ENCODE measurements around the gene TBCK.

TBCK gene

GRCh38 chr4:106079616-106080015 is 236.4 kb downstream of the TBCK start:
- H3K4me1 ChIP-seq (ENCODE audit: control insufficient read depth in 5 of 5, insufficient read depth in 5 of 5, low read length in 5 of 5), result no peaks in the 10 kb centered on the region
- no peak overlapping the region for H3K9ac ChIP-seq (ENCODE audit: low read length in 5 of 5)
- H3K27ac ChIP-seq (ENCODE audit: low read depth, low read length), result no peak overlapping the region
- peak overlapping the region in 1 of 5 donors; percentile 2 for H3K4me3 ChIP-seq (ENCODE audit: low read depth in 1 of 5, low read length in 5 of 5)
- H3K36me3 ChIP-seq (ENCODE audit: control insufficient read depth in 5 of 5, insufficient read depth in 5 of 5, low read length in 5 of 5), result peaks cover 7 to 27% (median 13%) of the 10 kb centered on the region in 5 donors
- no peaks in the 10 kb centered on the region for H3K27me3 ChIP-seq (ENCODE audit: control insufficient read depth in 5 of 5, insufficient read depth in 4 of 5, low read length in 5 of 5)
- H3K9me3 ChIP-seq (ENCODE audit: control insufficient read depth in 5 of 5, low read length in 5 of 5), result peaks cover 9 to 28% (median 22%) of the 10 kb centered on the region in 5 donors

GRCh38 chr4:106065018-106065417 is 251.0 kb downstream of the TBCK start:
- Histone ChIP-seq H3K27ac (ENCODE audit: low read depth, low read length) (no peak overlapping the region), H3K36me3 (ENCODE audit: control insufficient read depth in 5 of 5, insufficient read depth in 5 of 5, low read length in 5 of 5) (peaks cover 0 to 2% (median 0%) of the 10 kb centered on the region in 5 donors), H3K9ac (ENCODE audit: low read length in 5 of 5) (no peak overlapping the region), H3K4me1 (ENCODE audit: control insufficient read depth in 5 of 5, insufficient read depth in 5 of 5, low read length in 5 of 5) (peaks cover 0 to 4% (median 0%) of the 10 kb centered on the region in 5 donors), H3K4me3 (ENCODE audit: low read depth in 1 of 5, low read length in 5 of 5) (no peak overlapping the region), H3K9me3 (ENCODE audit: control insufficient read depth in 5 of 5, low read length in 5 of 5) (no peaks in the 10 kb centered on the region), H3K27me3 (ENCODE audit: control insufficient read depth in 5 of 5, insufficient read depth in 4 of 5, low read length in 5 of 5) (no peaks in the 10 kb centered on the region)

- Histone ChIP-seq H3K27ac (ENCODE audit: low read depth, low read length) (no peak overlapping the region), H3K36me3 (ENCODE audit: control insufficient read depth in 5 of 5, insufficient read depth in 5 of 5, low read length in 5 of 5) (peaks cover 0 to 4% (median 0%) of the 10 kb centered on the region in 5 donors), H3K9ac (ENCODE audit: low read length in 5 of 5) (no peak overlapping the region), H3K27me3 (ENCODE audit: control insufficient read depth in 5 of 5, insufficient read depth in 4 of 5, low read length in 5 of 5) (no peaks in the 10 kb centered on the region), H3K4me1 (ENCODE audit: control insufficient read depth in 5 of 5, insufficient read depth in 5 of 5, low read length in 5 of 5) (peaks cover 0 to 4% (median 0%) of the 10 kb centered on the region in 5 donors), H3K4me3 (ENCODE audit: low read depth in 1 of 5, low read length in 5 of 5) (no peak overlapping the region), H3K9me3 (ENCODE audit: control insufficient read depth in 5 of 5, low read length in 5 of 5) (no peaks in the 10 kb centered on the region)
These were observed 253.0 kb downstream of the TBCK start for GRCh38 chr4:106063009-106063408.

GRCh38 chr4:106062452-106062875 is 253.5 kb downstream of the TBCK start:
- H3K4me3 ChIP-seq (ENCODE audit: low read depth in 1 of 5, low read length in 5 of 5), result no peak overlapping the region
- H3K27me3 ChIP-seq (ENCODE audit: control insufficient read depth in 5 of 5, insufficient read depth in 4 of 5, low read length in 5 of 5), result no peaks in the 10 kb centered on the region
- no peaks in the 10 kb centered on the region for H3K9me3 ChIP-seq (ENCODE audit: control insufficient read depth in 5 of 5, low read length in 5 of 5)
- H3K36me3 ChIP-seq (ENCODE audit: control insufficient read depth in 5 of 5, insufficient read depth in 5 of 5, low read length in 5 of 5), result peaks cover 0 to 4% (median 0%) of the 10 kb centered on the region in 5 donors
- H3K27ac ChIP-seq (ENCODE audit: low read depth, low read length), result no peak overlapping the region
- peaks cover 0 to 4% (median 0%) of the 10 kb centered on the region in 5 donors for H3K4me1 ChIP-seq (ENCODE audit: control insufficient read depth in 5 of 5, insufficient read depth in 5 of 5, low read length in 5 of 5)
- H3K9ac ChIP-seq (ENCODE audit: low read length in 5 of 5), result no peak overlapping the region

- Histone ChIP-seq H3K9me3 (ENCODE audit: control insufficient read depth in 5 of 5, low read length in 5 of 5) (no peaks in the 10 kb centered on the region), H3K27ac (ENCODE audit: low read depth, low read length) (no peak overlapping the region), H3K4me3 (ENCODE audit: low read depth in 1 of 5, low read length in 5 of 5) (no peak overlapping the region), H3K9ac (ENCODE audit: low read length in 5 of 5) (no peak overlapping the region), H3K36me3 (ENCODE audit: control insufficient read depth in 5 of 5, insufficient read depth in 5 of 5, low read length in 5 of 5) (peaks cover 0 to 4% (median 0%) of the 10 kb centered on the region in 5 donors), H3K4me1 (ENCODE audit: control insufficient read depth in 5 of 5, insufficient read depth in 5 of 5, low read length in 5 of 5) (peaks cover 0 to 4% (median 0%) of the 10 kb centered on the region in 5 donors), H3K27me3 (ENCODE audit: control insufficient read depth in 5 of 5, insufficient read depth in 4 of 5, low read length in 5 of 5) (no peaks in the 10 kb centered on the region)
These were observed 257.1 kb downstream of the TBCK start for GRCh38 chr4:106058921-106059320.

- Histone ChIP-seq H3K27ac (ENCODE audit: low read depth, low read length) (no peak overlapping the region), H3K4me1 (ENCODE audit: control insufficient read depth in 5 of 5, insufficient read depth in 5 of 5, low read length in 5 of 5) (no peaks in the 10 kb centered on the region), H3K36me3 (ENCODE audit: control insufficient read depth in 5 of 5, insufficient read depth in 5 of 5, low read length in 5 of 5) (peaks cover 0 to 4% (median 0%) of the 10 kb centered on the region in 5 donors), H3K27me3 (ENCODE audit: control insufficient read depth in 5 of 5, insufficient read depth in 4 of 5, low read length in 5 of 5) (no peaks in the 10 kb centered on the region), H3K9me3 (ENCODE audit: control insufficient read depth in 5 of 5, low read length in 5 of 5) (no peaks in the 10 kb centered on the region), H3K9ac (ENCODE audit: low read length in 5 of 5) (no peak overlapping the region), H3K4me3 (ENCODE audit: low read depth in 1 of 5, low read length in 5 of 5) (no peak overlapping the region)
These were observed 259.1 kb downstream of the TBCK start for GRCh38 chr4:106056914-106057313.

GRCh38 chr4:106051514-106051913 is 264.5 kb downstream of the TBCK start:
- Histone ChIP-seq H3K4me3 (ENCODE audit: low read depth in 1 of 5, low read length in 5 of 5) (no peak overlapping the region), H3K4me1 (ENCODE audit: control insufficient read depth in 5 of 5, insufficient read depth in 5 of 5, low read length in 5 of 5) (no peaks in the 10 kb centered on the region), H3K9ac (ENCODE audit: low read length in 5 of 5) (no peak overlapping the region), H3K27ac (ENCODE audit: low read depth, low read length) (no peak overlapping the region), H3K9me3 (ENCODE audit: control insufficient read depth in 5 of 5, low read length in 5 of 5) (no peaks in the 10 kb centered on the region), H3K27me3 (ENCODE audit: control insufficient read depth in 5 of 5, insufficient read depth in 4 of 5, low read length in 5 of 5) (no peaks in the 10 kb centered on the region), H3K36me3 (ENCODE audit: control insufficient read depth in 5 of 5, insufficient read depth in 5 of 5, low read length in 5 of 5) (no peaks in the 10 kb centered on the region)

GRCh38 chr4:106049490-106049889 is 266.5 kb downstream of the TBCK start:
- H3K27ac ChIP-seq (ENCODE audit: low read depth, low read length), result no peak overlapping the region
- H3K4me3 ChIP-seq (ENCODE audit: low read depth in 1 of 5, low read length in 5 of 5), result no peak overlapping the region
- no peaks in the 10 kb centered on the region for H3K27me3 ChIP-seq (ENCODE audit: control insufficient read depth in 5 of 5, insufficient read depth in 4 of 5, low read length in 5 of 5)
- no peak overlapping the region for H3K9ac ChIP-seq (ENCODE audit: low read length in 5 of 5)
- no peaks in the 10 kb centered on the region for H3K4me1 ChIP-seq (ENCODE audit: control insufficient read depth in 5 of 5, insufficient read depth in 5 of 5, low read length in 5 of 5)
- H3K9me3 ChIP-seq (ENCODE audit: control insufficient read depth in 5 of 5, low read length in 5 of 5), result no peaks in the 10 kb centered on the region
- peaks cover 5 to 12% (median 11%) of the 10 kb centered on the region in 5 donors for H3K36me3 ChIP-seq (ENCODE audit: control insufficient read depth in 5 of 5, insufficient read depth in 5 of 5, low read length in 5 of 5)

GRCh38 chr4:106048250-106048971 is 267.6 kb downstream of the TBCK start:
- Histone ChIP-seq H3K4me1 (ENCODE audit: control insufficient read depth in 5 of 5, insufficient read depth in 5 of 5, low read length in 5 of 5) (no peaks in the 10 kb centered on the region), H3K4me3 (ENCODE audit: low read depth in 1 of 5, low read length in 5 of 5) (no peak overlapping the region), H3K36me3 (ENCODE audit: control insufficient read depth in 5 of 5, insufficient read depth in 5 of 5, low read length in 5 of 5) (peaks cover 5 to 12% (median 11%) of the 10 kb centered on the region in 5 donors), H3K27ac (ENCODE audit: low read depth, low read length) (no peak overlapping the region), H3K9ac (ENCODE audit: low read length in 5 of 5) (no peak overlapping the region), H3K27me3 (ENCODE audit: control insufficient read depth in 5 of 5, insufficient read depth in 4 of 5, low read length in 5 of 5) (no peaks in the 10 kb centered on the region), H3K9me3 (ENCODE audit: control insufficient read depth in 5 of 5, low read length in 5 of 5) (no peaks in the 10 kb centered on the region)

- no peaks in the 10 kb centered on the region for H3K9me3 ChIP-seq (ENCODE audit: control insufficient read depth in 5 of 5, low read length in 5 of 5)
- H3K4me1 ChIP-seq (ENCODE audit: control insufficient read depth in 5 of 5, insufficient read depth in 5 of 5, low read length in 5 of 5), result no peaks in the 10 kb centered on the region
- H3K9ac ChIP-seq (ENCODE audit: low read length in 5 of 5), result no peak overlapping the region
- H3K36me3 ChIP-seq (ENCODE audit: control insufficient read depth in 5 of 5, insufficient read depth in 5 of 5, low read length in 5 of 5), result peaks cover 5 to 12% (median 11%) of the 10 kb centered on the region in 5 donors
- no peak overlapping the region for H3K4me3 ChIP-seq (ENCODE audit: low read depth in 1 of 5, low read length in 5 of 5)
- H3K27me3 ChIP-seq (ENCODE audit: control insufficient read depth in 5 of 5, insufficient read depth in 4 of 5, low read length in 5 of 5), result no peaks in the 10 kb centered on the region
- no peak overlapping the region for H3K27ac ChIP-seq (ENCODE audit: low read depth, low read length)
These were observed 269.9 kb downstream of the TBCK start for GRCh38 chr4:106046083-106046482.

Measured in subcutaneous abdominal adipose tissue (tissue), 5 donors.